Ishikawa (cell line): ENCODE data around the gene OPCML.

Source experiments
- CEBPB ChIP-seq: IDR thresholded peaks from 2 replicates; pipeline ENCODE4 v1.6.1; 2012
- EGR1 ChIP-seq: IDR thresholded peaks from 2 replicates; pipeline ENCODE4 v1.6.1; 2012
- EP300 ChIP-seq: IDR thresholded peaks from 2 replicates; pipeline ENCODE4 v1.6.1; 2012; ENCODE audit warnings: borderline replicate concordance
- FOXM1 ChIP-seq: IDR thresholded peaks from 2 replicates; pipeline ENCODE4 v1.6.1; 2012; ENCODE audit warnings: low read depth, borderline replicate concordance
- NFIC ChIP-seq: IDR thresholded peaks from 2 replicates; pipeline ENCODE4 v1.6.1; 2012
- RAD21 ChIP-seq: IDR thresholded peaks from 2 replicates; pipeline ENCODE4 v1.6.1; 2012; ENCODE audit warnings: low read depth
- TAF1 ChIP-seq: IDR thresholded peaks from 2 replicates; pipeline ENCODE4 v1.6.1; 2012; ENCODE audit warnings: low read depth, mild to moderate bottlenecking
- TEAD4 ChIP-seq: IDR thresholded peaks from 2 replicates; pipeline ENCODE4 v1.6.1; 2012
- YY1 ChIP-seq: IDR thresholded peaks from 2 replicates; pipeline ENCODE4 v1.6.1; 2012; ENCODE audit warnings: low read depth
- ZBTB7A ChIP-seq: IDR thresholded peaks from 2 replicates; pipeline ENCODE4 v1.6.1; 2012; ENCODE audit warnings: low read depth
- TF ChIP-seq, protein P1 (sequence below): IDR thresholded peaks from 2 replicates; pipeline ENCODE4 v1.6.1; 2012
- TF ChIP-seq, protein P2 (sequence below): IDR thresholded peaks from 2 replicates; pipeline ENCODE4 v1.6.1; 2012
- TF ChIP-seq, protein P3 (sequence below): IDR thresholded peaks from 2 replicates; pipeline ENCODE4 v1.6.1; 2012; ENCODE audit warnings: low read depth, mild to moderate bottlenecking

- TF ChIP-seq CEBPB (no peak), YY1 (no peak), EP300 (no peak), FOXM1 (no peak), EGR1 (no peak), TEAD4 (no peak), RAD21 (no peak), ZBTB7A (no peak), TAF1 (no peak), NFIC (no peak)
- TF ChIP-seq, protein P1, sequence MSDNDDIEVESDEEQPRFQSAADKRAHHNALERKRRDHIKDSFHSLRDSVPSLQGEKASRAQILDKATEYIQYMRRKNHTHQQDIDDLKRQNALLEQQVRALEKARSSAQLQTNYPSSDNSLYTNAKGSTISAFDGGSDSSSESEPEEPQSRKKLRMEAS: no peak
- TF ChIP-seq, protein P2, sequence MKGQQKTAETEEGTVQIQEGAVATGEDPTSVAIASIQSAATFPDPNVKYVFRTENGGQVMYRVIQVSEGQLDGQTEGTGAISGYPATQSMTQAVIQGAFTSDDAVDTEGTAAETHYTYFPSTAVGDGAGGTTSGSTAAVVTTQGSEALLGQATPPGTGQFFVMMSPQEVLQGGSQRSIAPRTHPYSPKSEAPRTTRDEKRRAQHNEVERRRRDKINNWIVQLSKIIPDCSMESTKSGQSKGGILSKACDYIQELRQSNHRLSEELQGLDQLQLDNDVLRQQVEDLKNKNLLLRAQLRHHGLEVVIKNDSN: no peak
- TF ChIP-seq, protein P3, sequence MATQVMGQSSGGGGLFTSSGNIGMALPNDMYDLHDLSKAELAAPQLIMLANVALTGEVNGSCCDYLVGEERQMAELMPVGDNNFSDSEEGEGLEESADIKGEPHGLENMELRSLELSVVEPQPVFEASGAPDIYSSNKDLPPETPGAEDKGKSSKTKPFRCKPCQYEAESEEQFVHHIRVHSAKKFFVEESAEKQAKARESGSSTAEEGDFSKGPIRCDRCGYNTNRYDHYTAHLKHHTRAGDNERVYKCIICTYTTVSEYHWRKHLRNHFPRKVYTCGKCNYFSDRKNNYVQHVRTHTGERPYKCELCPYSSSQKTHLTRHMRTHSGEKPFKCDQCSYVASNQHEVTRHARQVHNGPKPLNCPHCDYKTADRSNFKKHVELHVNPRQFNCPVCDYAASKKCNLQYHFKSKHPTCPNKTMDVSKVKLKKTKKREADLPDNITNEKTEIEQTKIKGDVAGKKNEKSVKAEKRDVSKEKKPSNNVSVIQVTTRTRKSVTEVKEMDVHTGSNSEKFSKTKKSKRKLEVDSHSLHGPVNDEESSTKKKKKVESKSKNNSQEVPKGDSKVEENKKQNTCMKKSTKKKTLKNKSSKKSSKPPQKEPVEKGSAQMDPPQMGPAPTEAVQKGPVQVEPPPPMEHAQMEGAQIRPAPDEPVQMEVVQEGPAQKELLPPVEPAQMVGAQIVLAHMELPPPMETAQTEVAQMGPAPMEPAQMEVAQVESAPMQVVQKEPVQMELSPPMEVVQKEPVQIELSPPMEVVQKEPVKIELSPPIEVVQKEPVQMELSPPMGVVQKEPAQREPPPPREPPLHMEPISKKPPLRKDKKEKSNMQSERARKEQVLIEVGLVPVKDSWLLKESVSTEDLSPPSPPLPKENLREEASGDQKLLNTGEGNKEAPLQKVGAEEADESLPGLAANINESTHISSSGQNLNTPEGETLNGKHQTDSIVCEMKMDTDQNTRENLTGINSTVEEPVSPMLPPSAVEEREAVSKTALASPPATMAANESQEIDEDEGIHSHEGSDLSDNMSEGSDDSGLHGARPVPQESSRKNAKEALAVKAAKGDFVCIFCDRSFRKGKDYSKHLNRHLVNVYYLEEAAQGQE: no peak
These were observed 883.5 kb downstream of the OPCML start for GRCh38 chr11:132648851-132649250.
